GM21786 (cell line): ENCODE data around the gene FN1.
A peak's percentile ranks its signal among the peaks of the same experiment; 100 is the strongest.

Source experiments
- ATAC-seq: cut with Tn5 transposase; IDR thresholded peaks from one replicate; pipeline ENCODE4 v1.9.1; 2021; ENCODE audit not compliant: unreplicated experiment

Gene FN1

DNA sequence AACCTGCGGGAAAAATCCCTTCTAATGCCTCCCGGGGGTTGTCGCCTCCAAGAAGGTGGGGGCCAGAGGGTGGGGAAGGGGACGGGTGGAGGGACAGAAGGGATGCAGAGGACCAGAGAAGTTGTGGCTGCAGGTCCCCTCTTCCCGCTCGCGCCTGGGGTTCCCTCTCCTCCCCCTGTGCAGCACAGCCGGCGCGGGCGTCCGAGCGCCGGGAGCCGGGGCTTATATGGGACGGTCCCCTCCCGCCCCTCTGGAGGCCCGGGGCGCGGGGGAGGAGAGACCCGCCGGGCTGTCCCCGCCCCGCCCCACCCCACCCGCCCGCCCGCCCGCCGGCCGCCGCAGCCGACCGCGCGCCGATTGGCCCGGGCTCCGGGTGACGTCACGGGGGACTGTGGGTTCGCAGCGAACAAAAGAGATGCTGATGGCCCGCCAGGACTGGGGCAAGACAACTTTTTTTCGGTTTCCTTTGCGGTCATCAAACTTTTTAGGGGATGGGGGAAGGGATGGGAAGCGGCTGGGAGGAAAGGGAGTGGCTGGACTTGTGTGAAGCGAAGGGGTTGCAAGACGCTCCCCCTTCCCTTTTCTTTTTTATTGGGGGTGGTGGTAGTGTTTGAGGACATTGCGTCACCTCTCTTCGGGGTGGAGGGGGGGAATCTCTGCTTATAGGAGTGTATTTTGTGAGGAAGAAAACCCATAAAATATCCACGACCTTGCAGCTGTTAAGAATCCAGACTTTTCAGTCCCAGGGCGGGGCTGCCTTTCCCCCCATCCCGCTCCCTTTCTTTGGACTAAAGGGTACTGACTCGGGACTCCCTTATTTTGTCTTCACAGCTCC, at the start of gene FN1:
Gene FN1 (minus strand): TSS at position 199 of the 835 bp plus-strand sequence. CDS start 266 bp downstream, outside the sequence.
- peak; percentile 67 for ATAC-seq

GRCh38 chr2:215485032-215485431, 49.2 kb upstream of the FN1 start:
- no peak for ATAC-seq

DNA sequence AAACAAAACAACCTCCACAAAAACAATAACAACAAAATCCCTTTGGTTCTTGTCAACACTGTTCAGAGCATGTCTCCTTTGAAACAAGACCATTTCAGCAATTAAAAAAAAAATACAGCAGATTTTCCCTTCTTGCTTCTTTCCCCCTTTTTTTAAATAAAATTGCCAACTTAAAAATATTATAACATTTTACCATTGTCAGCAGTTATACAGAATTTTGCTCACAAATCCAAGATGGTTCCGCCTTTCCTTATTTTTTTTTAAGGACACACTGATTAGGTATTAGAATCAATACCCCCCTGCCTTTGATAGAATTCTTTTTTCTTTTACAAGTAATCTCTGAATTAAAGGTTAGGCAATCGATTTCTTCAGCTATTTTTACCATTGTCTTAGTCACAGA, 48.7 kb upstream of the FN1 start:
- no peak for ATAC-seq

GRCh38 chr2:215483431-215483830, 47.6 kb upstream of the FN1 start:
- ATAC-seq, result no peak

- no peak for ATAC-seq
These were observed 43.8 kb upstream of the FN1 start for GRCh38 chr2:215479536-215480240.

GRCh38 chr2:215479121-215479520, 43.3 kb upstream of the FN1 start:
- ATAC-seq, result no peak

DNA sequence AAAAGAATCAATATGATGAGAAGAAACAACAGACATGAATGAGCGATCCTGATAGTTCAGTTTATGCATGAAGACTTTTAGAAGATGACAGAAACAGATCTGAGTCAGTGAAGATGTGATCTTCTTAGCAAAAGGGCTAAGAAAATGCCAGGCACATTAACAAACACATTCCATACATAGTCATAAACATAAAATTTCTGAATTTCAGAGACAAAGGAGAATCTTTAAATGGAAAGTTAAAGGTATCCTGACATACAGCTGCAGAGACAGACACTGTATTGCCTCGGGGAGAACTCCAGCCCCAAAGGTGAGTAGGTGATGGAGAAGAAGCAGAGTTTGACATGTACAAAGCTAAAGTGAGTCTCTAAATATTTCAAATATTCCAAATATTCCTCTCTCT, 40.6 kb upstream of the FN1 start:
- no peak for ATAC-seq

DNA sequence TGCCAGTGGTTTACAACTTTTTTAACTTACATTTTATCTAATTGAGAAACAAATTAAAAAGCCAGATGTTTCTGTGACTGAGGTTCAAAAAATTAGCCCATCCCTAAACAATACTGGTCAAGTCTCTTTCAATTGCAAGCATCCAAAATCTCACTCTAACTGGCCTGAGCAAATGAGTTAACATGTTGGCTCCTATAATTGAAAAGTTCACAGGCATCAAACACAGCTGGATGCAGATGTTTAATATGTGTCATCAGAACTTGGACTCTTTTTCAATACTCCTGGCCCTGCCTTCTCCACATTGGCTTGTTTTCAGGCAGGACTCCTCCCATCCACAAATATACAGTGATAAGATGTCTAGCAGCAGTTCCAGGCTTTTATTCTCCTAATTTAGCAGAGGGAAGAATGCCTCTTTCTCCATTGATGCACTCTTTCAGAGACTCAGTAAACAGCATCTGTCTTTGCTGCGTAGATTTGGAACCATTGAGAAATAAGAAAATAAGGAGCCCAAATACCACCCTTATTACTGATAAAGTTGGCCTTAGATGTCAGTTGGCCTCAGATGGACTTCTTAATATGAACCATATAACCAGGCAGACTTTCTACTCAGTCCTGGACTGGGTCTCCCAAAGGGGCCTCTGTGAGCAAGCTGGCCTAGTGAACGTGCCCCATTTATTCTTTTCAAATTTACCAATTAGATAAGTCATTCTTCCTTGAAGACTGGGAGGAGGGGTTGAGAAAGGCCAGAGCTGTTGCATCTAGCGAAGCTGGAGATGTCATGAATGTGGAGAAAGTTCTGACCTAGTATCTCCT, 30.4 kb upstream of the FN1 start:
- ATAC-seq, result no peak

GRCh38 chr2:215465256-215465655, 29.4 kb upstream of the FN1 start:
- no peak for ATAC-seq

DNA sequence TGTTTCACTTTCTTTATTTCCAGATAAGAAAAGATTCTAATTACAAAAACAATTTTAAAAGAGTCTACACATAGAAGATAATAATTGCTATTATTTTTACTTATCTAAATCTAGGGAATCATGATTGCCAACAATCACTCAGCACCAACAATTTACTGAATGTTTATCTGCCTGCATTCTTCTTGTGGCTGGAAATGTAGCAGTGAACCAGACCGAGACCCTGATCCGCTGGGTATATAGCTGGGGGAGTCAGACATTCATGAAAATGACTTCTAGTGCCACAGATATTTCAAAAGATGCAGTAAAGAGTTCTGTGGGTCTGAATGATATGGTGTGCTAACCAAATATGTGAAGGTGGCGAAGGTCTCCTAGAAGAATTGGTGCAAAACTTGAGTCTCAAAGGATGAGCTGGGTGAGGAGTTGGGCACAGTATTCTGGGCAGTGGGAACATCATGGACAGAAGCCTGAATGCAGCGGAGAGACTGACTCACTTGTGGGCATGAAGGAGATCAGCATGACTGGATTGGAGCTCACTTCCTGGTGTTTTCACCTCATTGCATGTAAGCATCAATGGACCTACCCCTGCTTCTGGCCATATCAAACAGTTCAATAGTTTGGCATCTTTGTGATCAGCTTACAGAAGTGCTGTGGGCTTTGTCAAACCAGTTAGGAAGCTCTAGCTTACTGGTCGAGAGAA, 26.1 kb upstream of the FN1 start:
- no peak for ATAC-seq

- ATAC-seq, result no peak
These were observed 25.0 kb upstream of the FN1 start for GRCh38 chr2:215460682-215461382.

DNA sequence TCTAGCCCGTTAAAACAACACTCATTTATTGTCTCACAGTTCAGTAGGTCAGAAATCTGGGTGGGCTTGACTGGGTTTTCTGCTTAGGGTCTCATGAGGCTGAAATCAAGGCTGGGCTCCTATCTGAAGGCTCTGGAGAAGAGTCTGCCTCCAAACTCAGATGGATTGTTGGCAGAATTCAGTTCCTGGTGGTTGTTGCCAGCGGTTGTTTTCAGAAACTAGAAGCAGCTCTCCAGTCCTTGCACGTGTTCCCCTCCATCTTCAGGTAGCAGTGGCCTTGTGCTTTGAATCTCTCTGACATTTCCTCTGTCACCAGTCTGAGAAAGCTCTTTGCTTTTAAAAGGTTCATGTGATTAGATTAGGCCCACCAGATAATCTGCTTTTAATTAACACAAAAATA, 20.1 kb upstream of the FN1 start:
- ATAC-seq, result no peak

DNA sequence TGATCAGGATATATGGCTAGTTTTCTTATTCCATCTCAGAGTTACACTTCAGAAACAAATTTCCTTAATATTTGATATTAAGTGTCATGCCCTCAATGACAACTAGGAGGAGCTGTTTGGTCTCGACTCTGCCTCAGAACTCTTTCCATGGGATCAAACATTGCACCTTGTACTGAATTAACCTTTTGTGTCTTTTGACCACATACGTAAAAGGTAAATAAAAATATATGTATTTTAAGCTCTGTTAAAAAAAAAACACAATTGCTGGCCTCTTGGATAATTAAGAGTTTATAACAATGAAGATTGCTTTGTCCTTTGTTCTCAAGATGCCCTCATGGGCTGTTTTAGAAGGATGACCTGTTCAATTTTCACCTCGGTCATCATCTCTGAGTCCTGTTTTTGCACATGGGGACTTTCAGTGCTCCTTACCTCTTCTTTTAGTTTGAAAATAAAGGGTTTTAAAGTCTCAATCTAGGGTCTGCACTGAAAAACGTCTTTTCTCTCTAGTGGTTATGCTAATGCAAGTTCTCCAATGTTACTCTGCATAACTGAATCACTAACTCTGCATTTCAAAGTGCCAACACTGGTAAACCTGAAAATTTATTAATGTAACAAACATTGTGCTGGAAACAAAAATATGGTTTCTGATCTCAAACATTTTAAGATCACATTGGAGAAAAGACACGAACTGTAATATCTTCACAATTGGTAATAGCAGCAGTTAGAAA, 18.8 kb upstream of the FN1 start:
- no peak for ATAC-seq

GRCh38 chr2:215452725-215453124, 16.9 kb upstream of the FN1 start:
- ATAC-seq, result no peak

- no peak for ATAC-seq
These were observed 15.3 kb upstream of the FN1 start for GRCh38 chr2:215451012-215451756.

- ATAC-seq, result no peak
These were observed 14.5 kb upstream of the FN1 start for GRCh38 chr2:215450188-215451011.

DNA sequence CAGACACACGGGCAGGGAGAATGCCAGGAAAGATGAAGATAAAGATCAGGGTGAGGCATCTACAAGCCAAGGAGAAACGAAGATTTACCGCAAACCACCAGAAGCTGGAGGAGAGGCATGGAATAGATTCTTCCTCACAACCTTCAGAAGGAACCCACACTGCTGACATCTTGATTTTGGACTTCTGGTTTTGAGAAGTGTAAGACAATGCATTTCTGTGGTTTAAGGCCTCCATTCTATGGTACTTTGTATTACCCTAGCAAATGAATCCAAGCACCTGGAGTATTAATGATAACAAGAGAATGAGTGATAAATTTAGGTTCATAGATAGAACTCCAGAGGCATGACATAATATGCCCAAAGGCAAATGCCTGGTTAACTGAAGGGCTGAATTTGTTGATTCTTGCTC, 11.8 kb upstream of the FN1 start:
- ATAC-seq, result no peak

DNA sequence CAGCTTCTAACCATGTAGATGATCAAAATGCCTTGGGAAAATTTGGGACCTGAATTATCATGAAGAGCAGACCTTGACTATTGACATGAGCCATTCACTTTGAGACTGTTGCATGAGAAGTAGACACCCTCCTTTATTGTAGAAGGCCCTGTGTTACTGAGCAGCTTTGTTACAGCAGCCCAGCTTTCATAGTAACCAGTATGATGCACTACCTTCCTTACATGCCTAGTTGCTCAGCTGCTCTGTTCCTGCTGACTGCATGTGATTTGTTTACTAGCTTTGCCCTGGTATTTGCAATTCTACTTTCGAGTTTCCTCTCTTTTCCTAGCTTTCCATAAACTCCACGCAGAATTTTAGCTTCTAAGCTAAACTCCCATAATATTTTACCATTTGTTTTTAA, 11.2 kb upstream of the FN1 start:
- no peak for ATAC-seq
